CD14-positive monocyte (primary cell): Measurements from ENCODE around the gene RALBP1. TPM values are rescaled to one million over a fixed set of nuclear protein-coding genes. Genes with fewer than 3 reads are reported as not detected.

Experiments
- DNase-seq, 3 donors: peaks; one replicate each; pipeline ENCODE4 v3.0.0-alpha.2; 2011 to 2022
- H2AFZ ChIP-seq: 2 replicates; pipeline ENCODE4 v1.6.0; 2012; ENCODE audit warnings: mild to moderate bottlenecking, low read depth, low read length, inconsistent platforms; ENCODE audit not compliant: insufficient read depth, poor library complexity, severe bottlenecking
- H3K27ac ChIP-seq, 2 donors: 1 replicate in 1 of 2; 2 replicates in 1 of 2; pipeline ENCODE4 v1.5.1; 2012 to 2013; ENCODE audit warnings: low read length in 2 of 2, control low read depth in 1 of 2, inconsistent platforms in 1 of 2, low read depth in 1 of 2, mild to moderate bottlenecking in 1 of 2
- H3K27me3 ChIP-seq, 2 donors: one replicate each; pipeline versions ENCODE4 v1.6.0 to v1.6.1; 2011 to 2013; ENCODE audit warnings: low read length in 2 of 2; ENCODE audit not compliant: control insufficient read depth in 2 of 2, insufficient read depth in 2 of 2
- H3K36me3 ChIP-seq, 2 donors: replicated peaks in 1 of 2; 1 replicate in 1 of 2; 2 replicates in 1 of 2; pipeline versions ENCODE4 v1.5.1 to v1.6.1; 2012 to 2013; ENCODE audit warnings: low read length in 2 of 2, control low read depth in 1 of 2, inconsistent platforms in 1 of 2, mild to moderate bottlenecking in 1 of 2; ENCODE audit not compliant: insufficient read depth in 2 of 2, control insufficient read depth in 1 of 2
- H3K4me1 ChIP-seq, 2 donors: 1 replicate in 1 of 2; 2 replicates in 1 of 2; pipeline versions ENCODE4 v1.5.1 to v1.6.1; 2012 to 2013; ENCODE audit warnings: low read length in 2 of 2, control low read depth in 1 of 2, inconsistent platforms in 1 of 2, mild to moderate bottlenecking in 1 of 2, moderate library complexity in 1 of 2; ENCODE audit not compliant: insufficient read depth in 2 of 2, control insufficient read depth in 1 of 2
- H3K4me2 ChIP-seq: replicated peaks from 2 replicates; pipeline ENCODE3; 2012; ENCODE audit warnings: low read length, moderate library complexity, mild to moderate bottlenecking; ENCODE audit not compliant: poor library complexity, severe bottlenecking; ENCODE audit errors: extremely low read depth
- H3K4me3 ChIP-seq, 3 experiments: fragments of 200-600 bp in 1 of 3; sonication (generic) in 1 of 3; replicated peaks in 1 of 3; 1 replicate in 2 of 3; 2 replicates in 1 of 3; pipeline ENCODE4 v1.5.1; 2011 to 2013; ENCODE audit warnings: low read length in 3 of 3, mild to moderate bottlenecking in 3 of 3, control low read depth in 2 of 3, low read depth in 2 of 3, inconsistent platforms in 1 of 3, moderate library complexity in 1 of 3
- H3K79me2 ChIP-seq: 2 replicates; pipeline ENCODE4 v1.6.0; 2012; ENCODE audit warnings: mild to moderate bottlenecking, control low read depth, inconsistent platforms, low read length, moderate library complexity; ENCODE audit not compliant: insufficient read depth
- H3K9ac ChIP-seq: 2 replicates; pipeline ENCODE4 v1.6.0; 2017; ENCODE audit warnings: low read length, mild to moderate bottlenecking; ENCODE audit not compliant: insufficient read depth, poor library complexity, severe bottlenecking
- H3K9me3 ChIP-seq, 2 donors: replicated peaks in 1 of 2; 1 replicate in 1 of 2; 2 replicates in 1 of 2; pipeline versions ENCODE4 v1.5.1 to v1.6.1; 2012 to 2013; ENCODE audit warnings: low read length in 2 of 2, control low read depth in 1 of 2; ENCODE audit not compliant: control insufficient read depth in 1 of 2, insufficient read depth in 1 of 2
- H4K20me1 ChIP-seq: 2 replicates; pipeline ENCODE4 v1.6.0; 2012; ENCODE audit warnings: mild to moderate bottlenecking, low read length, control low read depth, moderate library complexity; ENCODE audit not compliant: insufficient read depth
- H3K27ac Mint-ChIP-seq, 7 donors: one replicate each; pipeline ENCODE4 v1.8.0; 2020; ENCODE audit warnings: mild to moderate bottlenecking in 7 of 7, mixed read lengths in 7 of 7, moderate library complexity in 6 of 7, inconsistent platforms in 2 of 7
- H3K27me3 Mint-ChIP-seq, 3 donors: one replicate each; pipeline ENCODE4 v1.8.0; 2021 to 2022; ENCODE audit warnings: low read depth in 3 of 3, mild to moderate bottlenecking in 3 of 3, mixed read lengths in 3 of 3, moderate library complexity in 3 of 3, inconsistent platforms in 1 of 3
- H3K36me3 Mint-ChIP-seq, 2 donors: one replicate each; pipeline ENCODE4 v1.8.0; 2020; ENCODE audit warnings: mixed read lengths in 2 of 2, inconsistent platforms in 1 of 2, mild to moderate bottlenecking in 1 of 2
- H3K4me1 Mint-ChIP-seq: one replicate; pipeline ENCODE4 v1.8.0; 2020; ENCODE audit warnings: mild to moderate bottlenecking, mixed read lengths
- H3K4me3 Mint-ChIP-seq, 2 donors: one replicate each; pipeline ENCODE4 v1.8.0; 2020; ENCODE audit warnings: mild to moderate bottlenecking in 2 of 2, mixed read lengths in 2 of 2, moderate library complexity in 1 of 2
- H3K9me3 Mint-ChIP-seq, 7 donors: one replicate each; pipeline ENCODE4 v1.8.0; 2020 to 2022; ENCODE audit warnings: mixed read lengths in 7 of 7, mild to moderate bottlenecking in 6 of 7, moderate library complexity in 6 of 7, inconsistent platforms in 2 of 7
- CTCF ChIP-seq: fragments of 200-600 bp; IDR thresholded peaks from one replicate; pipeline ENCODE4 v1.8.0; 2022; ENCODE audit warnings: antibody characterized with exemption, mild to moderate bottlenecking
- WGBS: methylation state at CpG from one replicate; pipeline ENCODE4 v1.1.5; 2013; ENCODE audit warnings: missing lambda C conversion rate; ENCODE audit not compliant: insufficient coverage; 5-methylcytosine and 5-hydroxymethylcytosine counted together
- intact Hi-C, 2 donors: fragments of 100-400 bp; cut with micrococcal nuclease; formaldehyde crosslinking; loops; one replicate each; pipeline versions ENCODE4 v1.15.0 to v1.15.1; 2023
- polyA plus RNA-seq, 3 donors: library from polyadenylated mRNA; depleted of rRNA in 1 of 3; unstranded in 2 of 3; stranded (reverse) in 1 of 3; fragments of 300-500 nt in 2 of 3; fragments of >200 nt in 1 of 3; fragmentation: Illumina TruSeq in 2 of 3; gene quantifications; 1 replicate in 2 of 3; 2 replicates in 1 of 3; pipeline ENCODE4 v1.2.3, GENCODE V29; 2012 to 2021
- small RNA-seq: library from RNA; depleted of rRNA; stranded (forward); fragments of <200 nt; gene quantifications from one replicate; pipeline ENCODE3, GENCODE V24; 2012; ENCODE audit warnings: low read depth; ENCODE audit not compliant: insufficient read length

RALBP1 gene
- polyA plus RNA-seq, 3 donors = 21.5 to 36.0 (median 32.8) TPM

- Histone ChIP-seq H3K27ac (no peak overlapping the region), H3K9me3 (no peaks in the 10 kb centered on the region), H3K9ac (no peak overlapping the region), H3K4me1 (no peaks in the 10 kb centered on the region), H4K20me1 (peaks cover 12% of the 10 kb centered on the region), H3K79me2 (peaks cover 14% of the 10 kb centered on the region), H3K4me2 (no peak overlapping the region), H3K4me3 (no peak overlapping the region), H3K27me3 (no peaks in the 10 kb centered on the region), H3K36me3 (peaks cover 73 to 96% of the 10 kb centered on the region in 2 donors), H2AFZ (no peak overlapping the region)
- peaks cover 67 to 83% of the 10 kb centered on the region in 2 donors for H3K36me3 Mint-ChIP-seq
- TF ChIP-seq CTCF = no peak
- no peak overlapping the region for H3K4me3 Mint-ChIP-seq
- H3K27ac Mint-ChIP-seq = no peak overlapping the region
- intact Hi-C loops = no loop called here
- no CpG with 5 or more reads among the region's 7 CpGs for WGBS
- no peaks in the 10 kb centered on the region for H3K4me1 Mint-ChIP-seq
- no peaks in the 10 kb centered on the region for H3K27me3 Mint-ChIP-seq
- peaks cover 0 to 2% (median 0%) of the 10 kb centered on the region in 7 donors for H3K9me3 Mint-ChIP-seq
- DNase-seq = no peak
These were observed 106.4 kb downstream of the RALBP1 start for GRCh38 chr18:9581667-9582066.

GRCh38 chr18:9586814-9587213, 111.5 kb downstream of the RALBP1 start:
- H4K20me1 ChIP-seq = peaks cover 16% of the 10 kb centered on the region
- no peaks in the 10 kb centered on the region for H3K27me3 ChIP-seq
- Mint-ChIP-seq H3K36me3 (peaks cover 70 to 85% of the 10 kb centered on the region in 2 donors), H3K4me1 (no peaks in the 10 kb centered on the region), H3K27ac (no peak overlapping the region), H3K27me3 (no peaks in the 10 kb centered on the region), H3K4me3 (no peak overlapping the region), H3K9me3 (no peaks in the 10 kb centered on the region)
- no peaks in the 10 kb centered on the region for H3K9me3 ChIP-seq
- H3K79me2 ChIP-seq = peaks cover 11% of the 10 kb centered on the region
- H3K27ac ChIP-seq = no peak overlapping the region
- H3K36me3 ChIP-seq = peaks cover 77 to 97% of the 10 kb centered on the region in 2 donors
- H3K4me2 ChIP-seq = no peak overlapping the region
- intact Hi-C loops = no loop called here
- TF ChIP-seq CTCF = no peak
- H3K9ac ChIP-seq = no peak overlapping the region
- H2AFZ ChIP-seq = no peak overlapping the region
- no peak for DNase-seq
- WGBS = no CpG with 5 or more reads among the region's 3 CpGs
- H3K4me1 ChIP-seq = no peaks in the 10 kb centered on the region
- no peak overlapping the region for H3K4me3 ChIP-seq

Small RNA genes lying within 50 kb of the gene (small RNA-seq; reads per million reads assigned to genes)
- 0.71 reads per million for gene RNU2-27P

Other genes with a start within 250 kb of the RALBP1 start
- 1 to 10 TPM; 1.6 to 5.5 (median 3.9) TPM for gene TWSG1, start 140.7 kb upstream of the RALBP1 start, polyA plus RNA-seq
- 10 to 100 TPM; 22.0 to 45.3 (median 24.6) TPM for gene PPP4R1, start 139.0 kb downstream of the RALBP1 start, polyA plus RNA-seq
- gene RAB31, start 232.8 kb downstream of the RALBP1 start, polyA plus RNA-seq = 100 to 1,000 TPM; 106 to 367 (median 348) TPM